GM19463 (cell line): ENCODE data around the gene OR4S2.

Experiments used
- ATAC-seq: cut with Tn5 transposase; IDR thresholded peaks from one replicate; pipeline ENCODE4 v1.9.1; 2021; ENCODE audit warnings: mild to moderate bottlenecking, moderate library complexity; ENCODE audit not compliant: unreplicated experiment

The OR4S2 gene

GRCh38 chr11:55648027-55648426, at the start of gene OR4S2:
TSS of gene OR4S2 (plus strand) at chr11:55648327. CDS start at chr11:55650904, 2,577 bp downstream.
- no peak for ATAC-seq

GRCh38 chr11:55607545-55607944, 40.6 kb upstream of the OR4S2 start, which contains the start of gene OR4C11:
TSS of gene OR4C11 (minus strand) at chr11:55607645. CDS start at chr11:55604373, 3,272 bp downstream.
- ATAC-seq: no peak

DNA sequence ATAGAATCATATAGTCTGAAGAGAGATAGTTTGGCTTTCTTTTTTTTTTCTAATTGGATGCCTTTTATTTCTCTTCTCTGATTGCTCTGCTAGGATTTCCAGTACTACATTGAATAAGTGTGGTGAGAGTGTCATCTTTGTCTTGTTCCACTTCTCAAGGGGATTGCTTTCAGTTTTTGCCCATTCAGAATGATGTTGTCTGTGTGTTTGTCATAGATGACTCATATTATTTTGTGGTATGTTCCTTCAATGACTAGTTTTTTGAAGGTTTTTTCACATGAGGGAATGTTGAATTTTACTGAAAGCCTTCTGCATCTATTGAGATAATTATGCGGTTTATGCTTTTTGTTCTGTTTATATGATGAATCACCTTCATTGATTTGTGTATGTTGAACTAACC, 23.6 kb upstream of the OR4S2 start:
- no peak for ATAC-seq

GRCh38 chr11:55634813-55635212, 13.3 kb upstream of the OR4S2 start, which contains the start of gene OR4P4:
TSS of gene OR4P4 (plus strand) at chr11:55635113.
- no peak for ATAC-seq

- peak; percentile 31 for ATAC-seq
These were observed 4.4 kb downstream of the OR4S2 start for GRCh38 chr11:55652560-55652959.

GRCh38 chr11:55655096-55655495, 7.0 kb downstream of the OR4S2 start:
- no peak for ATAC-seq

DNA sequence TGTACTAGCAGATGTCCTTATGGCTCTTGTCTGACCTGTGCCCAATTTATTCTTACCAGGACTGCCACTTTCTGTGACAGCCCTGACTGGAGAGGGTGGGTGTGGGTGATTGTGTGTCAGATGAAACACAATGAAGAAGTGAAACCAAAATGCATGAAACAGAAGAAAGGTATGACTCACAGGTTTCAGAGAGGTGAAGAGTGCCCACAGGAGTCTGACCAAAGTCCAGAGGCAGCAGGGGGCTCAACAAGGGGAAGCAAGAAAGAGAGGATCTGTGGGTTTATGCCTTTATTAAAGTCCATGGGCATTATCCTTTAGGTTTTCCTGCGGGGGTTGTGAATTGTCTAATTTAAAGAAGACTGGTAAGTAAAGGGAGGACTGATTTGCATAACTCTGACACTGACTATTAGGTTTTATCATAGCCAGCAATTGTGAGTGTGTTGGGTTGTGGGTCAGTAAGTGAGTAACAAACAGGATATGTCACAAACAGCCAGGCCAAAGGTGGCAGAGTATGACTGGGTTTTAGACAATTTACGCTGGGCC, 10.0 kb downstream of the OR4S2 start:
- peak; percentile 90 for ATAC-seq

GRCh38 chr11:55658608-55659007, 10.5 kb downstream of the OR4S2 start:
- peak; percentile 34 for ATAC-seq

DNA sequence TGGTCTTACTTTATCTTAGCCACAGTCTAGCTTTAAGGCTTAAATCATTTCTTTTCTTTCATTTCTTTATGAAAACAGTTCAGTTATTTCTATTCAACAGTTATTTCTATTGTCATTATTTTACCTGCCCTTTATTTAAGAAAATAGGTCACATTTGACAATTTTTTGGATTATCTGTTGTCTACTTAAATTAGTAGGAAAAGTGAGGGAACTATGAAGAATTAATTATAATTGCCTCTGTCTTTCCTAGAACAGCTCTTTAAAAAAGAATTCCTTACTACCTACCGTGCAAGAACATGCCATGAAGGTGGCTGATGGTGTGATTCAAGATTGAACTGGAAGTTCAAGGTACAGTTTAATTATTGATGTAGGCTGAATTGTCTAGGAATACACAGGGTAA, 13.8 kb downstream of the OR4S2 start, which contains the start of gene OR4C6:
OR4C6 (plus strand) TSS at position 301 of the 400 bp plus-strand sequence. CDS start 2,966 bp downstream, outside the sequence.
- no peak for ATAC-seq

- ATAC-seq: no peak
These were observed 21.2 kb downstream of the OR4S2 start for GRCh38 chr11:55669376-55669775.

GRCh38 chr11:55673860-55674259, 25.7 kb downstream of the OR4S2 start:
- peak; percentile 49 for ATAC-seq

DNA sequence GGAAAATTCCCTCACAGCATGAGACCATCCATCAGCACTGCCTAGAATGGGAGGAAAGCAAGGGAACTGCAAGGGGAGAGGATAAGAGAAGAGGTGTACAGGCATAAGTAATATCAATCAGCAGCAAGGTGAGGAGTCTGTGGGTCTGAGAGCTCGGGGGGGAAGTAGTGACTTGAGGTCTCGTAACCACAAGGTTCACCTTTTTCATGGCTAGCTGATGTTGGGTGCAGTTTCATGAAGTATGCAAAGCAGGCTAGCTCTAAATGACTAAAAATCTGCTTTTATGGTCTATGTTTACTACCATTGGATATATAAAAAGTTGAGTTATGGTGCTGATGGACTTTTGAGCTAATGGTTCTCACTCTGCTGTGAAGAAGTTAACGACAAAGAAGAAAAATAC, 49.7 kb downstream of the OR4S2 start:
- ATAC-seq: peak; percentile 88

GRCh38 chr11:55701429-55701828, 53.3 kb downstream of the OR4S2 start:
- ATAC-seq: no peak
